GM21529 (cell line): ENCODE measurements around the gene FBRS.
"Not testable (repeated sequence)": the region's sequence is repeated elsewhere in the genome, so short reads cannot be mapped to it uniquely, and the experiment has no call there.

Experiments used
- ATAC-seq: cut with Tn5 transposase; IDR thresholded peaks from one replicate; pipeline ENCODE4 v1.9.1; 2021; ENCODE audit not compliant: unreplicated experiment

The FBRS gene

GRCh38 chr16:30698139-30698815 lies 40.0 kb downstream of the FBRS start:
- ATAC-seq: peak; percentile 63

- peak; percentile 30 for ATAC-seq
Observed at GRCh38 chr16:30698816-30699614, 40.8 kb downstream of the FBRS start, which contains the start of gene SRCAP. SRCAP (plus strand) TSS chr16:30699171; CDS start chr16:30700825, 1,654 bp downstream.

GRCh38 chr16:30699615-30700099 lies 41.4 kb downstream of the FBRS start:
- ATAC-seq: no peak

GRCh38 chr16:30700491-30700890 lies 42.3 kb downstream of the FBRS start:
- no peak for ATAC-seq

- ATAC-seq: no peak
Observed at GRCh38 chr16:30700971-30701370, 42.7 kb downstream of the FBRS start.

- not testable (repeated sequence) for ATAC-seq
Observed at GRCh38 chr16:30703071-30703470, 44.8 kb downstream of the FBRS start.

- no peak for ATAC-seq
Observed at GRCh38 chr16:30703971-30704370, 45.7 kb downstream of the FBRS start.

GRCh38 chr16:30706046-30706445 lies 47.8 kb downstream of the FBRS start:
- ATAC-seq: no peak

GRCh38 chr16:30710971-30711370 lies 52.7 kb downstream of the FBRS start:
- ATAC-seq: no peak

- ATAC-seq: no peak
Observed at GRCh38 chr16:30711712-30712111, 53.5 kb downstream of the FBRS start.

- ATAC-seq: no peak
Observed at GRCh38 chr16:30715750-30716445, 57.7 kb downstream of the FBRS start.

- no peak for ATAC-seq
Observed at GRCh38 chr16:30720086-30720485, 61.9 kb downstream of the FBRS start.
